PC-3 (cell line): Measurements from ENCODE around the gene MIEF1. TPM values are rescaled to one million over a fixed set of nuclear protein-coding genes. Genes with fewer than 3 reads are reported as not detected.
A peak's percentile ranks its signal among the peaks of the same experiment; 100 is the strongest.

Experiments
- ATAC-seq: fragments of 200-7000 bp; cut with Tn5 transposase; 2 replicates; pipeline ENCODE4 v1.9.1; 2020; ENCODE audit warnings: mild to moderate bottlenecking, moderate library complexity
- BruUV-seq: library from RNA; stranded (reverse); fragments of 400-500 nt; replicated peaks from 2 replicates; lab custom pipeline; 2021; lab: Mats Ljungman, UMichigan
- CTCF ChIA-PET: fragments of 300-600 bp; sonication (Branson Sonifier 250); formaldehyde crosslinking; loops from one replicate; lab custom pipeline; 2022; ENCODE audit warnings: antibody characterized with exemption; lab: Charles Lee
- POLR2A ChIA-PET: fragments of 300-600 bp; sonication (Branson Sonifier 250); formaldehyde crosslinking; loops from one replicate; lab custom pipeline; 2022; ENCODE audit warnings: antibody characterized with exemption; ENCODE audit not compliant: unreplicated experiment; lab: Charles Lee
- DNase-seq: peaks from one replicate; pipeline ENCODE4 v3.0.0-alpha.2; 2015
- H2AFZ ChIP-seq: fragments of 300-600 bp; sonication (generic); 2 replicates; pipeline ENCODE4 v1.6.0; 2016; ENCODE audit warnings: antibody characterized with exemption, low read length
- H3F3A ChIP-seq: fragments of 300-600 bp; sonication (generic); one replicate; pipeline ENCODE4 v1.6.0; 2017; ENCODE audit warnings: antibody characterized with exemption, low read length, control low read depth, mild to moderate bottlenecking; ENCODE audit not compliant: unreplicated experiment
- H3K27ac ChIP-seq: fragments of 300-600 bp; sonication (generic); 2 replicates; pipeline ENCODE4 v1.5.1; 2016; ENCODE audit warnings: mild to moderate bottlenecking, low read length
- H3K27me3 ChIP-seq: fragments of 300-600 bp; sonication (generic); 2 replicates; pipeline ENCODE4 v1.6.1; 2016; ENCODE audit warnings: low read length, mixed read lengths
- H3K36me3 ChIP-seq: fragments of 300-600 bp; sonication (generic); 2 replicates; pipeline ENCODE4 v1.6.1; 2016; ENCODE audit warnings: low read depth, mixed run types, low read length, mixed read lengths
- H3K4me1 ChIP-seq: fragments of 300-600 bp; sonication (generic); 2 replicates; pipeline ENCODE4 v1.5.1; 2016; ENCODE audit warnings: low read length; ENCODE audit not compliant: insufficient read depth
- H3K4me2 ChIP-seq: fragments of 300-600 bp; sonication (generic); 2 replicates; pipeline ENCODE4 v1.6.0; 2016; ENCODE audit warnings: low read length
- H3K4me3 ChIP-seq: fragments of 300-600 bp; sonication (generic); 2 replicates; pipeline ENCODE4 v1.5.1; 2016; ENCODE audit warnings: mild to moderate bottlenecking, low read length, mixed read lengths
- H3K79me2 ChIP-seq: fragments of 300-600 bp; sonication (generic); 2 replicates; pipeline ENCODE4 v1.6.1; 2017; ENCODE audit warnings: low read length, mixed read lengths
- H3K9ac ChIP-seq: fragments of 300-600 bp; sonication (generic); 2 replicates; pipeline ENCODE4 v1.6.0; 2016; ENCODE audit warnings: mild to moderate bottlenecking, low read length
- H3K9me2 ChIP-seq: fragments of 300-600 bp; sonication (generic); replicated peaks from 2 replicates; pipeline ENCODE4 v1.6.1; 2016; ENCODE audit warnings: mixed run types, low read length, mixed read lengths
- H3K9me3 ChIP-seq: fragments of 300-600 bp; sonication (generic); 2 replicates; pipeline ENCODE4 v1.6.1; 2016; ENCODE audit warnings: low read length, mixed read lengths
- H4K20me1 ChIP-seq: fragments of 300-600 bp; sonication (generic); 2 replicates; pipeline ENCODE4 v1.6.1; 2016; ENCODE audit warnings: low read length, mixed read lengths
- CTCF ChIP-seq: fragments of 300-600 bp; sonication (generic); conservative IDR thresholded peaks from 2 replicates; pipeline ENCODE4 v1.5.1; 2017; ENCODE audit warnings: antibody characterized with exemption, low read depth, mild to moderate bottlenecking, low read length
- EZH2 ChIP-seq: fragments of 300-600 bp; sonication (generic); IDR thresholded peaks from one replicate; pipeline ENCODE4 v1.6.1; 2017; ENCODE audit warnings: antibody characterized with exemption, mild to moderate bottlenecking, low read length; ENCODE audit not compliant: unreplicated experiment
- EZH2phosphoT487 ChIP-seq: fragments of 300-600 bp; sonication (generic); IDR thresholded peaks from 2 replicates; pipeline ENCODE4 v1.6.1; 2018; ENCODE audit warnings: mild to moderate bottlenecking, antibody characterized with exemption, low read length, borderline replicate concordance
- intact Hi-C: fragments of 100-400 bp; cut with micrococcal nuclease; formaldehyde crosslinking; loops from 2 replicates; pipeline ENCODE4 v1.9.0; 2023
- total RNA-seq: library from RNA; depleted of rRNA; stranded (reverse); fragments of >200 nt; gene quantifications from 2 replicates; pipeline ENCODE4 v1.2.3, GENCODE V29; 2014

Gene MIEF1
- total RNA-seq, 1 experiment from 2014 or later: 23.2 TPM

- Histone ChIP-seq H3K9me3 (no peaks in the 10 kb centered on the region), H3K9me2 (no peaks in the 10 kb centered on the region), H3K27me3 (no peaks in the 10 kb centered on the region), H3K4me1 (peaks cover 19% of the 10 kb centered on the region), H3K4me2 (peak overlapping the region; percentile 93), H2AFZ (no peak overlapping the region), H4K20me1 (peaks cover 44% of the 10 kb centered on the region), H3K4me3 (peak overlapping the region; percentile 99), H3K27ac (peak overlapping the region; percentile 5; the same call in 1 of the 2 replicates), H3F3A (peaks cover 18% of the 10 kb centered on the region), H3K36me3 (peaks cover 19% of the 10 kb centered on the region), H3K9ac (peak overlapping the region; percentile 100; the same call in 1 of the 2 replicates), H3K79me2 (peaks cover 43% of the 10 kb centered on the region)
- no TSS peak for BruUV-seq
- ATAC-seq (peak; percentile 12), DNase-seq (peak; percentile 50)
- no peak for TF ChIP-seq EZH2
- TF ChIP-seq EZH2phosphoT487: no peak
- no peak for TF ChIP-seq CTCF
- intact Hi-C loops: no loop called here
- POLR2A ChIA-PET: interaction anchor here (0.5 kb wide), 1 partner anchor 842 kb away, joined by 4 read pairs; no protein-coding TSS in a partner anchor
- CTCF ChIA-PET: no interaction called here
Observed at GRCh38 chr22:39522567-39523300, 20.6 kb downstream of the MIEF1 start.

- TF ChIP-seq CTCF (no peak), EZH2phosphoT487 (no peak), EZH2 (no peak)
- Histone ChIP-seq H3K36me3 (peaks cover 19% of the 10 kb centered on the region), H3K4me2 (no peak overlapping the region), H3K9me2 (no peaks in the 10 kb centered on the region), H2AFZ (no peak overlapping the region), H3K79me2 (peaks cover 32% of the 10 kb centered on the region), H4K20me1 (peaks cover 50% of the 10 kb centered on the region), H3K27ac (no peak overlapping the region), H3K9me3 (no peaks in the 10 kb centered on the region), H3K4me3 (no peak overlapping the region), H3F3A (peaks cover 18% of the 10 kb centered on the region), H3K9ac (no peak overlapping the region), H3K27me3 (no peaks in the 10 kb centered on the region), H3K4me1 (peaks cover 20% of the 10 kb centered on the region)
- ChIA-PET CTCF (interaction anchor here (1.2 kb wide), 1 partner anchor 28 kb away, joined by 3 read pairs; no protein-coding TSS in a partner anchor), POLR2A (interaction anchor here (0.7 kb wide), 1 partner anchor 681 kb away, joined by 3 read pairs; no protein-coding TSS in a partner anchor)
- ATAC-seq (no peak), DNase-seq (no peak)
- intact Hi-C loops: no loop called here
- no TSS peak for BruUV-seq
Observed at GRCh38 chr22:39524089-39524752, 22.1 kb downstream of the MIEF1 start.
